Embryonic facial prominence (tissue), 1 donor: ENCODE results near the gene PLXDC2.
"Not testable (repeated sequence)": the region's sequence is repeated elsewhere in the genome, so short reads cannot be mapped to it uniquely, and the experiment has no call there.

Source experiments
- DNase-seq: peaks from one replicate; pipeline ENCODE4 v3.0.0-alpha.2; 2016; ENCODE audit errors: extremely low spot score

Gene PLXDC2

DNA sequence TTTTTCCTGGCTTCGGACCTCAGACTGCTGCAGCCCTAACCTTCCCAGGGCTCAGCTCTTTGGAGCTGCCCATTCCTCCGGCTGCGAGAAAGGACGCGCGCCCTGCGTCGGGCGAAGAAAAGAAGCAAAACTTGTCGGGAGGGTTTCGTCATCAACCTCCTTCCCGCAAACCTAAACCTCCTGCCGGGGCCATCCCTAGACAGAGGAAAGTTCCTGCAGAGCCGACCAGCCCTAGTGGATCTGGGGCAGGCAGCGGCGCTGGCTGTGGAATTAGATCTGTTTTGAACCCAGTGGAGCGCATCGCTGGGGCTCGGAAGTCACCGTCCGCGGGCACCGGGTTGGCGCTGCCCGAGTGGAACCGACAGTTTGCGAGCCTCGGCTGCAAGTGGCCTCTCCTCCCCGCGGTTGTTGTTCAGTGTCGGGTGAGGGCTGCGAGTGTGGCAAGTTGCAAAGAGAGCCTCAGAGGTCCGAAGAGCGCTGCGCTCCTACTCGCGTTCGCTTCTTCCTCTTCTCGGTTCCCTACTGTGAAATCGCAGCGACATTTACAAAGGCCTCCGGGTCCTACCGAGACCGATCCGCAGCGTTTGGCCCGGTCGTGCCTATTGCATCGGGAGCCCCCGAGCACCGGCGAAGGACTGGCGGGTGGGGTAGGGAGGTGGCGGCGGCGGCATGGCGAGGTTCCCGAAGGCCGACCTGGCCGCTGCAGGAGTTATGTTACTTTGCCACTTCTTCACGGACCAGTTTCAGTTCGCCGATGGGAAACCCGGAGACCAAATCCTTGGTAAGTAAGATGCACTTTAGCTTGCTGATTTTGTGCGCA lies at the start of gene PLXDC2:
Gene PLXDC2 (plus strand): TSS at position 22 of the 820 bp plus-strand sequence.
- DNase-seq = no peak

DNA sequence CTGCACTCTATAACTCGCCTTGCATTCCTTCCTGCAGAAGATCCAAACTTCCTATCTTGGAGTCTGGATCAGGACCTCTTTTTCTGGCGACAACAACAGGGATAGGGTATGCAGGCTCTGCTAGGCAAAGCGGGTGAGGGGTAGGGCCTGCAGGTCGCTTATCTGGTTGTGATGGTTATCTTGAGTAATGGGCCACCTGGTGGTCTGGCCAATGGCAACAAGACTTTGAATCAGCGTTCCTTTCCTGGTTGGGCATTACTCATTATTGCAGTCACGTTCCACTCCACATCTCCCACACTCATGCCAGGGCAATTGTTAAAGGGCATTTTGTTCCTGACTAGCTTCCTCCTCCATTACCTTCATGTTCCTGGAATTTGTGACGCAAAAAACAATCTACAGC lies 48.4 kb upstream of the PLXDC2 start:
- DNase-seq = no peak

GRCh38 chr10:19769826-19770225 lies 46.4 kb upstream of the PLXDC2 start:
- not testable (repeated sequence) for DNase-seq

DNA sequence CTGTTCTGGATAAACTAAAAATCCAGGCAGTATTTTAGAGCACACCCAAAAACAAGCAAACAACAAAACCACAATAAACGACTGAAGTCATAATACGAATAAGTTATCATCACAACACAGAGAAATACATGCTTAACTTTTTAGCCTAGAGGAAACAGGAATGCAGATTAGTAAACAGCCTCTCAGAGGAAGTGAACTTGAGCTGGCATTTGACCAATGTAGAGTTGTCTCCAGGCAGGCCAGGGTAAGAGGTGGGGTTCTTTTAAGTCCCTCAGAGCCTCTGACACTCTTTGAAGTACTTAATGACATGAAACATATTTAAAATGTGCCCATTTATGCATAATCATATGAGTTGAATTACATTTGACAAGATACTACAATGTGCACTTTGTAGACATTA lies 43.3 kb upstream of the PLXDC2 start:
- no peak for DNase-seq

GRCh38 chr10:19775296-19775695 lies 40.9 kb upstream of the PLXDC2 start:
- DNase-seq = no peak

DNA sequence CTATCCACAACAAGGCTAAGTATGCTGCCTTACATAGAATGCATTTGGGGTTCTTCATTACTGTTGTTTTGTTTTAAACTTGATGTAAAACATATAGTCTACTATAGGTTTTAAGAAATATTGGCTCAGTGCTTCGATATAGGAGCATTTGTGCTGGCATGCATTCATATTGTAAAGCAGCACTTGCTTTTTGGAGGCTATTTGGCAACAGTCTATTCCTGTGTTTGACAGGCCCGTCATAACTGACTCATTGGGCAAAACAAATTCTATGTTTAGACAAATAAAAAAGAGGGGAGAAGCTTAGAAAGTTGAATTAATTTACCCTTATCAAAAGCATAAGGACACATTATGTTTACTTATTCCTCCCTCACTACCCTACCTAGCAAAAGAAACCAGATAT lies 38.4 kb upstream of the PLXDC2 start:
- no peak for DNase-seq

GRCh38 chr10:19778996-19779395 lies 37.2 kb upstream of the PLXDC2 start:
- DNase-seq = no peak

DNA sequence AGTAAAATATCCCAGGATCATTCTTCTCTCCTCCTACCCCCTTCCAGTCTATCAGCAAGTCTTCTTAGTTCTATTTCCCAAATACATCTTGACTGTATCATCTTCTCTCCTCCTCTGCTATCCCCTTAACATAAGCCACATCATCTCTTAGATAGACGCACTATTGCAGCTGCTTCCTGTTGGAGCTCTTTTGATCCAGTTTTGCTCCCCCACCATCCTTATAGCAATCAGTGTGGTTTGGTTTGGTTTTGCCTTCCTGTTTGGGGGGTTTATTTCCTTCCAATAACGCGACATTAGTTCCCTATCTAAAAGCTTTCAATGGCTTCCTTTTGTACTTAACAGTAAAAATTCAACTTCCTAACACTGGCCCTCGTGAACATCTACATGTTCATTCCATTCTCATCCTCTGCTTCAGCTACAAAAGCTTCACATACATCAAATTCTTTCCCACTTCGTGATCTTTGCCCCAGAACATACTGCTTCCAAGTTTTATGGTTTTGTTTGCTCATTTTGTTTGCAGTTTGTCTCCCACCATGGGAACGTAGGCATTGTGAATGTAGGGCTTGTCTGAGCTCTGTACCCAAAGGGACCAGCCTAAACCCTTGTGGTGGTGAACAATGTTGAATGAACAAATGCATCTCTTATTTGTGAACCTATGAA lies 33.7 kb upstream of the PLXDC2 start:
- DNase-seq = no peak

DNA sequence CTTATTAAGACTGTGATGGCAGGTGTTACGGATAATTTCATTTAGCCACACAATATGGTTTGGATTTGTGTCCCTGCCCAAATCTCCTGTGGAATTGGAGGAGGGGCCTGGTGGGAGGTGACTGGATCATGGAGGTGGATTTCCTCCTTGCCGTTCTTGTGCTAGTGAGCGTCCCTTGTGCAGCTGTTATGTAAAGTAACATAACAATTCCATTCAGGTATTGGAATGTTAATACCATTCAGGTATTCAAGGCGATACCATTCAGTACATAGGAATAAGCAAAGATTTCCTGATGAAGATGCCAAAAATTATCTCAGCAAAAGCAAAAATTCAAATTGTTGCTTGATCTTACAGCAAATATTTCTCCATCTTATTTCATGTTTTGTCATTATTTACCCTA lies 32.5 kb upstream of the PLXDC2 start:
- DNase-seq = no peak

DNA sequence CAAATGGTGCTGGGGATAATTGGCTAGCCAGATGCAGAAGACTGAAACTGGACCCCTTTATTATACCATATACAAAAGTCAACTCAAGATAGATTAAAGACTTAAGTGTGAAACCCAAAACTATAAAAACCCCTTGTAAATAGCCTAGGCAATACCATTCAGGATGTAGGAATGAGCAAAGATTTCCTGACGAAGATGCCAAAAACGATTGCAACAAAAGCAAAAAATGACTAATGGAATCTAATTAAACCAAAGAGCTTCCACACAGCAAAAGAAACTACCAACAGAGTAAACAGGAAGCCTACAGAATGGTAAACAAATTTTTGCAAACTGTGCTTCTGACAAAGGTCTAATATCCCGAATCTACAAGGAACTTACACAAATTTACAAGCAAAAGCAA lies 30.9 kb upstream of the PLXDC2 start:
- no peak for DNase-seq

- DNase-seq = no peak
Observed at GRCh38 chr10:19788075-19788686, 28.1 kb upstream of the PLXDC2 start.

GRCh38 chr10:19788902-19789301 lies 27.3 kb upstream of the PLXDC2 start:
- DNase-seq = no peak

DNA sequence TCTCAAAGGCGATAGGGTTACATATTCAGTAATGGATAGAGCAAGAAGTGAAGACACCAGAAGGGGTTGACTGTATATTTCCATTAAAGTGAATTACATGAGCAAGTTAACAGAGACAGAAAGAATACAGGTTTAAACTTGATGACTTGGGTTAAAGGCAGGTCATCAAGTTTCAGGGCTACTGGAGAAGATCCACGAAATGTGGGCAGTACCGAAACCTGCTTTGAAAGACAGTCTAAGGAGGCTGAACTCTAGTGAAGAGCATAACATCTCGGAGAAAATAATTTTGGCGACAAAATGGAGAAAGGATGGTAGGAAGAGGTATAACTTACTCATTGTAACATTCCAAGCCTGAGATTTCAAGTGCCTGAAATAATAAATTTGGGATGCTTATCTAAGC lies 26.6 kb upstream of the PLXDC2 start:
- no peak for DNase-seq

DNA sequence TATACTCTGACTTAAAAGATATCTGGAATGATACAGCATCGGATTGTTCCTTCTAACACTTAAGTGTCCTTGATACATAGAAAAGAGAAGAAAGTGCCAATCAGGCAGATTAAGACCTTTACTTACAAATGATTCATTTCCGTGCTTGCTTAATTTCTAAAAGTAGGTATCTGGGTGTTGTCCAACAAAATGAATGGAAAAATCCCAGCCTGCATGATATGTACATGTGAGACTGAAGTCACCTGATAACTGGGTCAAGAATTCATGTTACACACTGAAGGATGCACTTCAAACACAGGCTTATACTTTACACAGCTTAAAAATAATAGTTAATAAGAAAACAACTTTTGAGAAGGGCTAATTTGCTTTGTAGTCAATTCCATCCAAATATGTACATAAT lies 25.2 kb upstream of the PLXDC2 start:
- DNase-seq = no peak

- DNase-seq = no peak
Observed at GRCh38 chr10:19795684-19796083, 20.5 kb upstream of the PLXDC2 start.

GRCh38 chr10:19800161-19800560 lies 16.1 kb upstream of the PLXDC2 start:
- no peak for DNase-seq

GRCh38 chr10:19801369-19801768 lies 14.9 kb upstream of the PLXDC2 start:
- no peak for DNase-seq

DNA sequence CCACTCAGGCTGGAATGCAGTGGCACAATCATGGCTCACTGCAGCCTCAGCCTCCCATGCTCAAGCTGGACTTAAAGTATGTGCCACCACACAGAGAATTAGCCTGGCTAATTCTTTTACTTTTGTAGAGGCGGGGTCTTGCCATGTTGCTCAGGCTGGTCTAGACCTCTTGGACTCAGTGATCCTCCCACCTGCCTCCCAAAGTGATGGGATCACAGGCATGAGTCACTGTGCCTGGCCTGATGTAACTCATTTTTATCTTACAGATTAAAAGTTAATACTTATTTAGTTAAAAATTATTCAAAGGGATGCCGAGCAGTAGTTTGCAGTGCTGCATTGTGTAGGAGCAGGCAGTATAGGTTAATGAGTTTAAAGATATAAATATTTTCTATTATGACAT lies 12.6 kb upstream of the PLXDC2 start:
- no peak for DNase-seq

DNA sequence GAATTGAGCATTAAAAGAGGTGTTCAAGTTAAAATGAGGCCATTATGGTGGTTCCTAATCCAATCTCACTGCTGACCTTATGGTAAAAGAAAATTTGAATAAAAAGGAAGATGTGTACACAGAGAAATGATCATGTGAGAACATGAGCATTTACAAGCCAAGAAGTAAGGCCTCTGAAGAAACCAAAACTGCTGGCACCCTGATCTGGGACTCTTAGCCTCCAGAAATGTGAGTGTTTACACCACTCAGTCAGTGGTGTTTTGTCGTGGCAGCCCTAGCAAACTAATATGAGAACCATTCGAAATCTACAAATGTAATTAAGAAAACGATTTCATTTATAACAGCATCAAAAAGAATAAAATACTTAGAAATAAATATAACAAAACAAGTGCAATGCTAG lies 6.8 kb upstream of the PLXDC2 start:
- no peak for DNase-seq

- DNase-seq = no peak
Observed at GRCh38 chr10:19811540-19811939, 4.7 kb upstream of the PLXDC2 start.

DNA sequence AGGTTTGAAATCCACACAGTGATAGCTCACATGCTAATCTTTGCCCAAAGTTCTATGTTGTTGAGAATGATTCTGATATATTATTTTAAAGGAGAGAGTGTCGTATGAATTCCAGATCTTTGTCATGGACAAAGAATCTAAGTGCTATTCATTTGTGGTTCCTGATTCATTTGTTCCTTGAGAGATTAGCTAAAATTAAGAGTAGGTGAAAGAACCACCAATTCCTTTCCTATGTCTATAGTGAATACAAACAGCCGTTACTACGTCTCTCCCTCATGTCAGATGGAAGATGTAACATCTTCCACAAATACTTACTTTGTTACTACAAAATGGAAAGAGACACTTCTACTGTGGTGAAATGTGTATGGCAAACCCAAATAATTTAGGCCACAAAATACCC lies 3.3 kb upstream of the PLXDC2 start:
- no peak for DNase-seq

DNA sequence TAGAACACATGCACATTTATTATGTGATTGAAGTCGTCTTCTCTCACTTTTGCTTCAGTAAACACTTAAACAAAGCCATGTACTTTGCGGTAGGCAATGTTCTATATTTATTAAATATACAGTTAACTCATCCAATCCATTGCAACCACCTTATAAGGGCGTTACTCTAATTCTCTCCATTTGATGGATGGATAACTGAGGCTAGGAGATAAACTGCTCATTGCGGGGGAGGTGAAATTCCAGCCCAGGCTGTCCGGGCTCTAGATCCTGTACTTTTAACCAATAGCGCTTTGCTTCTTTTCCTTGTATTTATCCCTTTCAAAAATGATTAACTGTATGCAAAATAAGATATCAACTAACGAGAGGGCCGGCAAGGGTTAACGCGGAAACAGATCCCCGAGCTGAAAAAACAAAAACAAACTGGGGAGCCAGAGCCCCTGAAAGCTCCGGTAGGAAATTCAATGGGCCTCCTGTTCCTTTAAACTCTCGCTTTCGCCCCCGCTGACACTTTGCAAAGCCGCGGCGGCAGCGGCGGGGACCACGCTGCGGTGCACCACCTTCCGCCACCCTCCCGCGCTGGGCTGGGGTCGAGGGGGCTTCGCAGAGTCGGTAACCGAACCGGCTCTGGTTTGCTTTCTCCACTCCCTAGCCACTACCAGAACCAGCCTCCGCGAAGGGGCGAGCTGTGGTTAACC lies 1.0 kb upstream of the PLXDC2 start:
- no peak for DNase-seq
